CD14-positive monocyte (primary cell): ENCODE data around the gene MLLT3. TPM values are rescaled to one million over a fixed set of nuclear protein-coding genes. Genes with fewer than 3 reads are reported as not detected.

Source experiments
- DNase-seq, 3 donors: peaks; one replicate each; pipeline ENCODE4 v3.0.0-alpha.2; 2011 to 2022
- H2AFZ ChIP-seq: 2 replicates; pipeline ENCODE4 v1.6.0; 2012; ENCODE audit warnings: mild to moderate bottlenecking, low read depth, low read length, inconsistent platforms; ENCODE audit not compliant: insufficient read depth, poor library complexity, severe bottlenecking
- H3K27ac ChIP-seq, 2 donors: 1 replicate in 1 of 2; 2 replicates in 1 of 2; pipeline ENCODE4 v1.5.1; 2012 to 2013; ENCODE audit warnings: low read length in 2 of 2, control low read depth in 1 of 2, inconsistent platforms in 1 of 2, low read depth in 1 of 2, mild to moderate bottlenecking in 1 of 2
- H3K27me3 ChIP-seq, 2 donors: one replicate each; pipeline versions ENCODE4 v1.6.0 to v1.6.1; 2011 to 2013; ENCODE audit warnings: low read length in 2 of 2; ENCODE audit not compliant: control insufficient read depth in 2 of 2, insufficient read depth in 2 of 2
- H3K36me3 ChIP-seq, 2 donors: replicated peaks in 1 of 2; 1 replicate in 1 of 2; 2 replicates in 1 of 2; pipeline versions ENCODE4 v1.5.1 to v1.6.1; 2012 to 2013; ENCODE audit warnings: low read length in 2 of 2, control low read depth in 1 of 2, inconsistent platforms in 1 of 2, mild to moderate bottlenecking in 1 of 2; ENCODE audit not compliant: insufficient read depth in 2 of 2, control insufficient read depth in 1 of 2
- H3K4me1 ChIP-seq, 2 donors: 1 replicate in 1 of 2; 2 replicates in 1 of 2; pipeline versions ENCODE4 v1.5.1 to v1.6.1; 2012 to 2013; ENCODE audit warnings: low read length in 2 of 2, control low read depth in 1 of 2, inconsistent platforms in 1 of 2, mild to moderate bottlenecking in 1 of 2, moderate library complexity in 1 of 2; ENCODE audit not compliant: insufficient read depth in 2 of 2, control insufficient read depth in 1 of 2
- H3K4me2 ChIP-seq: replicated peaks from 2 replicates; pipeline ENCODE3; 2012; ENCODE audit warnings: low read length, moderate library complexity, mild to moderate bottlenecking; ENCODE audit not compliant: poor library complexity, severe bottlenecking; ENCODE audit errors: extremely low read depth
- H3K4me3 ChIP-seq, 3 experiments: fragments of 200-600 bp in 1 of 3; sonication (generic) in 1 of 3; replicated peaks in 1 of 3; 1 replicate in 2 of 3; 2 replicates in 1 of 3; pipeline ENCODE4 v1.5.1; 2011 to 2013; ENCODE audit warnings: low read length in 3 of 3, mild to moderate bottlenecking in 3 of 3, control low read depth in 2 of 3, low read depth in 2 of 3, inconsistent platforms in 1 of 3, moderate library complexity in 1 of 3
- H3K79me2 ChIP-seq: 2 replicates; pipeline ENCODE4 v1.6.0; 2012; ENCODE audit warnings: mild to moderate bottlenecking, control low read depth, inconsistent platforms, low read length, moderate library complexity; ENCODE audit not compliant: insufficient read depth
- H3K9ac ChIP-seq: 2 replicates; pipeline ENCODE4 v1.6.0; 2017; ENCODE audit warnings: low read length, mild to moderate bottlenecking; ENCODE audit not compliant: insufficient read depth, poor library complexity, severe bottlenecking
- H3K9me3 ChIP-seq, 2 donors: replicated peaks in 1 of 2; 1 replicate in 1 of 2; 2 replicates in 1 of 2; pipeline versions ENCODE4 v1.5.1 to v1.6.1; 2012 to 2013; ENCODE audit warnings: low read length in 2 of 2, control low read depth in 1 of 2; ENCODE audit not compliant: control insufficient read depth in 1 of 2, insufficient read depth in 1 of 2
- H4K20me1 ChIP-seq: 2 replicates; pipeline ENCODE4 v1.6.0; 2012; ENCODE audit warnings: mild to moderate bottlenecking, low read length, control low read depth, moderate library complexity; ENCODE audit not compliant: insufficient read depth
- H3K27ac Mint-ChIP-seq, 7 donors: one replicate each; pipeline ENCODE4 v1.8.0; 2020; ENCODE audit warnings: mild to moderate bottlenecking in 7 of 7, mixed read lengths in 7 of 7, moderate library complexity in 6 of 7, inconsistent platforms in 2 of 7
- H3K27me3 Mint-ChIP-seq, 3 donors: one replicate each; pipeline ENCODE4 v1.8.0; 2021 to 2022; ENCODE audit warnings: low read depth in 3 of 3, mild to moderate bottlenecking in 3 of 3, mixed read lengths in 3 of 3, moderate library complexity in 3 of 3, inconsistent platforms in 1 of 3
- H3K36me3 Mint-ChIP-seq, 2 donors: one replicate each; pipeline ENCODE4 v1.8.0; 2020; ENCODE audit warnings: mixed read lengths in 2 of 2, inconsistent platforms in 1 of 2, mild to moderate bottlenecking in 1 of 2
- H3K4me1 Mint-ChIP-seq: one replicate; pipeline ENCODE4 v1.8.0; 2020; ENCODE audit warnings: mild to moderate bottlenecking, mixed read lengths
- H3K4me3 Mint-ChIP-seq, 2 donors: one replicate each; pipeline ENCODE4 v1.8.0; 2020; ENCODE audit warnings: mild to moderate bottlenecking in 2 of 2, mixed read lengths in 2 of 2, moderate library complexity in 1 of 2
- H3K9me3 Mint-ChIP-seq, 7 donors: one replicate each; pipeline ENCODE4 v1.8.0; 2020 to 2022; ENCODE audit warnings: mixed read lengths in 7 of 7, mild to moderate bottlenecking in 6 of 7, moderate library complexity in 6 of 7, inconsistent platforms in 2 of 7
- CTCF ChIP-seq: fragments of 200-600 bp; IDR thresholded peaks from one replicate; pipeline ENCODE4 v1.8.0; 2022; ENCODE audit warnings: antibody characterized with exemption, mild to moderate bottlenecking
- WGBS: methylation state at CpG from one replicate; pipeline ENCODE4 v1.1.5; 2013; ENCODE audit warnings: missing lambda C conversion rate; ENCODE audit not compliant: insufficient coverage; 5-methylcytosine and 5-hydroxymethylcytosine counted together
- intact Hi-C, 2 donors: fragments of 100-400 bp; cut with micrococcal nuclease; formaldehyde crosslinking; loops; one replicate each; pipeline versions ENCODE4 v1.15.0 to v1.15.1; 2023
- polyA plus RNA-seq, 3 donors: library from polyadenylated mRNA; depleted of rRNA in 1 of 3; unstranded in 2 of 3; stranded (reverse) in 1 of 3; fragments of 300-500 nt in 2 of 3; fragments of >200 nt in 1 of 3; fragmentation: Illumina TruSeq in 2 of 3; gene quantifications; 1 replicate in 2 of 3; 2 replicates in 1 of 3; pipeline ENCODE4 v1.2.3, GENCODE V29; 2012 to 2021

MLLT3 gene
- polyA plus RNA-seq, 3 donors, result 0.81 to 2.3 (median 1.5) TPM

GRCh38 chr9:20353524-20353923 lies 268.8 kb downstream of the MLLT3 start:
- Mint-ChIP-seq H3K9me3 (peaks cover 0 to 3% (median 0%) of the 10 kb centered on the region in 7 donors), H3K36me3 (no peaks in the 10 kb centered on the region), H3K4me3 (no peak overlapping the region), H3K27me3 (peaks cover 0 to 3% (median 0%) of the 10 kb centered on the region in 3 donors), H3K4me1 (peaks cover 4% of the 10 kb centered on the region), H3K27ac (no peak overlapping the region)
- Histone ChIP-seq H3K27me3 (no peaks in the 10 kb centered on the region), H2AFZ (no peak overlapping the region), H3K36me3 (no peaks in the 10 kb centered on the region), H3K9me3 (no peaks in the 10 kb centered on the region), H3K9ac (no peak overlapping the region), H3K4me3 (no peak overlapping the region), H4K20me1 (no peaks in the 10 kb centered on the region), H3K27ac (no peak overlapping the region), H3K4me2 (no peak overlapping the region), H3K79me2 (no peaks in the 10 kb centered on the region), H3K4me1 (no peaks in the 10 kb centered on the region)
- no peak for DNase-seq
- intact Hi-C loops, result no loop called here
- no CpG with 5 or more reads among the region's 1 CpG for WGBS
- TF ChIP-seq CTCF, result no peak

- Histone ChIP-seq H3K36me3 (no peaks in the 10 kb centered on the region), H3K4me1 (no peaks in the 10 kb centered on the region), H3K27me3 (no peaks in the 10 kb centered on the region), H3K79me2 (no peaks in the 10 kb centered on the region), H2AFZ (no peak overlapping the region), H4K20me1 (no peaks in the 10 kb centered on the region), H3K9me3 (no peaks in the 10 kb centered on the region), H3K27ac (no peak overlapping the region), H3K9ac (no peak overlapping the region), H3K4me3 (no peak overlapping the region), H3K4me2 (no peak overlapping the region)
- no peak for TF ChIP-seq CTCF
- DNase-seq, result no peak
- no peaks in the 10 kb centered on the region for H3K36me3 Mint-ChIP-seq
- H3K27me3 Mint-ChIP-seq, result peaks cover 0 to 3% (median 0%) of the 10 kb centered on the region in 3 donors
- WGBS, result no CpG with 5 or more reads among the region's 2 CpGs
- H3K9me3 Mint-ChIP-seq, result peaks cover 0 to 3% (median 0%) of the 10 kb centered on the region in 7 donors
- peaks cover 4% of the 10 kb centered on the region for H3K4me1 Mint-ChIP-seq
- no peak overlapping the region for H3K4me3 Mint-ChIP-seq
- intact Hi-C loops, result no loop called here
- H3K27ac Mint-ChIP-seq, result no peak overlapping the region
These were observed 269.7 kb downstream of the MLLT3 start for GRCh38 chr9:20352591-20352990.
